OCI-LY3 (cell line): Measurements from ENCODE around the gene KAZN.

Experiments used
- EZH2phosphoT487 ChIP-seq: fragments of 200-600 bp; shearing (Covaris generic); IDR thresholded peaks from 2 replicates; pipeline ENCODE4 v1.6.1; 2018; ENCODE audit warnings: antibody characterized with exemption, mixed run types, low read depth
- TF ChIP-seq, protein P1 (sequence below): fragments of 200-600, 300-600 bp; sonication (generic); IDR thresholded peaks from 2 replicates; pipeline ENCODE4 v1.5.1; 2014; ENCODE audit warnings: antibody characterized with exemption, low read length, low read depth

DNA sequence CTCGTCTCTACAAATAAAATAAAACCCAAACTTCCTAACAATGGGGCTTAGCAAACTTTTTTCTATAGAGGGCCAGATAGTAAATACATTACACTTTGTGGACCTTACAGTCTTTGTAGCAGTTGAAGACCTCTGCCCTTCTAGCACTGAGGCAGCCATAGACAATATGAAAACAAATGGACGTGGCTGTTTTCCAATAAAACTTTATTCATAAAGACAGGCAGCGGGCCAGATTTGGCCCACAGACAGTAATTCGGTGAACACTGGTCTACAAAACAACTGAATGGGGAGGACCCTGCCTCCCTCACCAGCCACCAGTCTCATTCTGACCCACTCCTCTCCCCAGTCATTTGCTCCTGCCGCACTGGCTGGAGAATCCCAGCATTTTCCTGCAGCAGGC lies 162.3 kb downstream of the KAZN start:
- TF ChIP-seq, protein P1, sequence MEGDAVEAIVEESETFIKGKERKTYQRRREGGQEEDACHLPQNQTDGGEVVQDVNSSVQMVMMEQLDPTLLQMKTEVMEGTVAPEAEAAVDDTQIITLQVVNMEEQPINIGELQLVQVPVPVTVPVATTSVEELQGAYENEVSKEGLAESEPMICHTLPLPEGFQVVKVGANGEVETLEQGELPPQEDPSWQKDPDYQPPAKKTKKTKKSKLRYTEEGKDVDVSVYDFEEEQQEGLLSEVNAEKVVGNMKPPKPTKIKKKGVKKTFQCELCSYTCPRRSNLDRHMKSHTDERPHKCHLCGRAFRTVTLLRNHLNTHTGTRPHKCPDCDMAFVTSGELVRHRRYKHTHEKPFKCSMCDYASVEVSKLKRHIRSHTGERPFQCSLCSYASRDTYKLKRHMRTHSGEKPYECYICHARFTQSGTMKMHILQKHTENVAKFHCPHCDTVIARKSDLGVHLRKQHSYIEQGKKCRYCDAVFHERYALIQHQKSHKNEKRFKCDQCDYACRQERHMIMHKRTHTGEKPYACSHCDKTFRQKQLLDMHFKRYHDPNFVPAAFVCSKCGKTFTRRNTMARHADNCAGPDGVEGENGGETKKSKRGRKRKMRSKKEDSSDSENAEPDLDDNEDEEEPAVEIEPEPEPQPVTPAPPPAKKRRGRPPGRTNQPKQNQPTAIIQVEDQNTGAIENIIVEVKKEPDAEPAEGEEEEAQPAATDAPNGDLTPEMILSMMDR: no peak
- TF ChIP-seq EZH2phosphoT487: no peak
